HS-5 (cell line): ENCODE measurements around the gene EYA3.

Experiments
- DNase-seq: peaks from one replicate; pipeline ENCODE4 v3.0.0-alpha.2; 2012; ENCODE audit warnings: low read depth

Gene EYA3

GRCh38 chr1:28088168-28088961 lies at the start of gene EYA3:
Gene EYA3 (minus strand): TSS chr1:28088610. CDS start chr1:28058026, 30,584 bp downstream.
- DNase-seq: peak; percentile 96

GRCh38 chr1:28136922-28137613 lies 48.7 kb upstream of the EYA3 start:
- DNase-seq: peak; percentile 28

GRCh38 chr1:28136169-28136921 lies 47.9 kb upstream of the EYA3 start:
- DNase-seq: no peak

GRCh38 chr1:28135371-28136168 lies 47.2 kb upstream of the EYA3 start:
- no peak for DNase-seq

- DNase-seq: no peak
Measured at GRCh38 chr1:28134651-28135207, 46.3 kb upstream of the EYA3 start.

DNA sequence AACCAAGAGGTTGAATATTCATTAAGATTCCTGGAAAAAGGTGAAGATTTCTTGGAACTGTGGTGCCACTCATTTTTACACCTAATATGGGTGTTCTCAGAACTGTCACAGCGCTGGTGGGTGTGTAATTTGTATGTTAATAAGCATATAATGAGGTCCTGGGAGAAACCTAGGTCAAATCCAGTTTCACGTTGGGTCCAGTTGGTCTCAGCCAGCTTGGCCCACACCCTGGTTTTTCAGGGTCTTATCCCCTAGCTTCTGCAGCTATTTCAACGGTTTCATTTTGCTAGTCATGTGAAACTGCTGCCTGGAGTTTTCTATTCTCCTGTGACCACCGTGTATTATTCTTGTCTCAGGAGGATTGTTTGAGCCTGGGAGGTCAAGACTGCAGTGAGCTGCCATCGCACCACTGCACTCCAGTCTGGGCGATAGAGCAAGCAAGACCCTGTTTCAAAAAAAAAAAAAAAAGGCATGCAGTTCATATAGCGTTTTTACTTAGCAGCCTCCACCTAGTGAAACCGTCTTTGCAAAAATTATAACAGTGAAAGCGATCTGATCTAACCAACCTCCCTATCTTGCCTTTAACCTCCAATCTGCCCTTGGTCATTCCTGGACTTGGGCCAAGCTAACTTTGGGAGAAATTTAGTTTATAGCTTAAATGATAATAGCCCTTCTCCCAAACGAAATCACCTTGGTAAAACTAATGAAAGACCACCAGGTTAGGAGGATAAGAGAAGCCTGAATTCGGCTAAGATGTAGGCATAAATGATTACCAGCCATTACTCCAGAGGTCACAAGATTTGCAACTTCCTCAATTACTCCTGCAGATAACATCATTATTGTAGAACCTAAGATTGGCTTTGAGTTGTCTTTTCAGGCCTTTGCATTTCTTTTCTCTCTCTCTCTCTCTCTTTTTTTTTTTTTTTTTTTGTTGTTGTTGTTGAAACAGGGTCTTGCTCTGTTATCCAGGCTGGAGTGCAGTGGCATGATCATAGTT lies 44.1 kb upstream of the EYA3 start:
- DNase-seq: no peak

DNA sequence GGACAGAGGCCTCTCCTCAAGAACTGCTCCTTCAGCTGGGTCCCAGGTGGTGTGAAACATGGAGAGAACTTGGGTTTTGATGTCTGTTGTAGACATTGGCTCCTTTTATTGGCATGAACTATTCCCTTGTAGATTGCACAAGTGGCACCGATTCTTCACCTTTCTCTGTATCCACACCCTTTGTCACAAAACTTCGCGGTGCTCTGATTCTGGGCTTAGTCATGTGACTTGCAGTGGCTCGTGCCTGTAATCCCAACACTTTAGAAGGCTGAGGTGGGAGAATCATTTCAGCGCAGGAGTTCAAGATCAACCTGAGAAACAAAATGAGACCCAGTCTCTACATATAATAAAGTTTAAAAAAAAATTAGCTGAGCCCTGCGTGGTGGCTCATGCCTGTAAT lies 42.5 kb upstream of the EYA3 start:
- DNase-seq: no peak

DNA sequence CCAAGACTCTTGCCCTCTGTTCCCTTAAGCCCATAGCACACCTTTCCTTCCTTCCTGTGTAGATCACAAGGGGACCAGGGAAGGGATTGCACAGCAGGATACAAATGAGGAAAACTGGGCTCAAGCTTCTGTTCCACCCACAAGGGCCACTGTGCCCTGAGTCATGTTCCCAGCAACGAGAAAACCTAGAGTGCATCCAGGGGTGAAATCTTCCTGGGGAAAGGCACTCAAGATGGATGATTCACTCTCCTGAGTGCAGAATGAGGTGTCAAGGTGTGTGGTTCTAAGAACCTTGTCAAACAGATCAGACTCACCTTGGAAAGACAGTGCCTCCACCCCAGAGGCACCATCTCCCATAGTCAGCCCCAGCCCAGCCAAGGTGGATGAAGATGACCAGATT lies 40.7 kb upstream of the EYA3 start:
- DNase-seq: no peak

DNA sequence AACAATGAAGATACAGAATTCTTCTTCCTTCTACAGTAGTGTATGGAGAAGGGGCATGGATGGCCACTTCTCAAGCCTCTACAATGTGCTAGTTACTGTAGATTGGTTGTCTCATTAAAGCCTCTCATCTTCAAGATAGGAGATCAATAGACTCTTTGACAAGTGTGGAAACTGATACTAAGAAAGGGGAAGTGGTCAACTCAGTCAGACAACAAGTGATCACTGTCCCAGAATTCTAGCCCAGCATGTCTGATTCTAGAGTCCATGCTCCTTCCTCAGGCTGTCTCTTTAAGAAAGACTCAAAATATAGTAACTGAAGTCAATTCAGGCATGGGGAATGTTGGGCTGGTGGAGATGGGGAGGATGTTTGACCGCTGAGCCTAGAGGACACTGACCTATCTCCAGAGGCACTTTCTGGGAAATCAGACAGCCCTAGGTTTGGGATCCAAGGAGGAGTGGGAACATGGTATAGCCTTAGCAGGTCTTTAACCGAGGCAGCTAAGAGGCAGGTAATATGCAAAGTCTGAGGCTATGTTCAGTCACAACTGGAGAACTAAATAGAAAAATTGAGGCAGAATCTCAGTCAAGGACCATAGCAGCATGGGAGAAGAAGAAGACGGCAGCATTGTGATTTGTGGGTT lies 39.3 kb upstream of the EYA3 start:
- no peak for DNase-seq

- no peak for DNase-seq
Measured at GRCh38 chr1:28126783-28127490, 38.5 kb upstream of the EYA3 start.

DNA sequence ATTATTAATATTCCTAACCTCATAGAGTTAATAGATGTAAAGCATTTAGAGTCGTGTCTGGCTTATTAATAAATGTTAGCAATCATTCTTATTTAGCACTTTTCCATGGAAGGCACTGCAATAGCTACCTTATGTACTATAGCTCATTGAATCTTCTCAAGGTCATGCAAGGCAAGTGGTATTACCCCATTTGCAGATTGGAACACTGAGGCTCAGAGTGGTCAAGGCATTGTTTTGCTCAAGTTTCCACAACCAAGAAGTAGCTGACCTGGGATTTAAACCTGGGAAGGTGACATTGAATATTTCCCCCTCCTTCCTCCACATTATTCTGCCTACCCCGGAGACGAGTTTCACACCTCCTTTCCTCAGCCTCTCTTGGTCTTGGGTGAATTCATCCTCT lies 37.8 kb upstream of the EYA3 start:
- no peak for DNase-seq

GRCh38 chr1:28123461-28123961 lies 35.1 kb upstream of the EYA3 start:
- DNase-seq: no peak

DNA sequence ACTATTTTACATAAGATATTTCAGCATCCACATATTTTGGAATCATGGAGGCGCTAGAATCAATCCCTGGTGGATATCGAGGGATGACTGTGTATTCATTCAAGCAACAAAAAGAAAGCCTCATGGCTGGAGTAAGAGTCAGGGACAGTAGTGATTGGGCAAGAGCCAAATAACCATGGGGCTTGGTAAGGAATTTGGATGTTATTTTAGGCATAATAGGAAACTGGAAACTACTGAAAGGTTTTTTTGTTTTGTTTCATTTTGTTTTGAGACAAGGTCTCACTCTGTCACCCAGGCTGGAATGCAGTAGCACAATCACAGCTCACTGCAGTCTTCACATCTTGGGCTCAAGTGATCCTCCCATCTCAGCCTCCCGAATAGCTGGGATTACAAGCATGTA lies 33.8 kb upstream of the EYA3 start:
- no peak for DNase-seq

DNA sequence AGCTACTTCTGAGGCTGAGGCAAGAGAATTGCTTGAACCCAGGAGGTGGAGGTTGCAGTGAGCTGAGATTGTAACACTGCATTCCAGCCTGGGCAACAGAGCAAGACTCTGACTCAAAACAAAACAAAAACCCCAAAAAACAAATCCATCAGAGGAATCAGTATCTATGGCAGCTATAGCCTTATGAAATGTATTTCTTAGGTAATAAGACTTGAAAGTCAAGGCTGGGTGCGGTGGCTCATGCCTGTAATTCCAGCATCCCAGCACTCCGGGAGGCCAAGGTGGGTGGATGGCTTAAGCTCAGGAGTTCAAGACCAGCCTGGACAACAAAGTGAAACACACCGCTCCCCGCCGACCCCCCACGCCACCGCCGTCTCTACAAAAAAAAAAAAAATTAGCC lies 31.1 kb upstream of the EYA3 start:
- no peak for DNase-seq

DNA sequence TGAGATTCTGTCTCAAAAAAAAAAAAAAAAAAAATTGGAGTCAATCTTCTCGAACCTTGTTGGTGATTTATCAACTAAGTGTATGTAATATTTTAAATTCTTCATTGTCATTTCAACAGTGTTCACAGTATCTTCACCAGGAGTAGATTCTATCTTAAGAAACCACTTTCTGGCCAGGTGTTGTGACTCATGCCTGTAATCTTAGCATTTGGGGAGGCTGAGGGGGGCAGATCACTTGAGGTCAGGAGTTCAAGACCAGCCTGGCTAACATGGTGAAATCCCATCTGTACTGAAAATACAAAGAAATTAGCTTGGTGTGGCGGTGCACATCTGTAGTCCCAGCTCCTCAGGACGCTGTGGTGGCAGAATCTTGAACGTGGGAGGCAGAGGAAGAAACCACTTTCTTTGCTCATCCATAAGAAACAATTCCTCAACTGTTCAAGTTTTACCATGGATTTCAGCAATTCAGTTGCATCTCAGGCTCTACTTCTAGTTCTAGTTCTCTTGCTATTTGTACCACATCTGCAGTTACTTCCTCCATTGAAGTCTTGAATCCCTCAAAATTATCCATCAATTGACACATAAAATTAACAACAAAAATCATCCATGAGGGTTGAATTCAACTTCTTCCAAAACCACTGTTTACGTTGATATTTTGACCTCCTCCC lies 30.4 kb upstream of the EYA3 start:
- DNase-seq: no peak

DNA sequence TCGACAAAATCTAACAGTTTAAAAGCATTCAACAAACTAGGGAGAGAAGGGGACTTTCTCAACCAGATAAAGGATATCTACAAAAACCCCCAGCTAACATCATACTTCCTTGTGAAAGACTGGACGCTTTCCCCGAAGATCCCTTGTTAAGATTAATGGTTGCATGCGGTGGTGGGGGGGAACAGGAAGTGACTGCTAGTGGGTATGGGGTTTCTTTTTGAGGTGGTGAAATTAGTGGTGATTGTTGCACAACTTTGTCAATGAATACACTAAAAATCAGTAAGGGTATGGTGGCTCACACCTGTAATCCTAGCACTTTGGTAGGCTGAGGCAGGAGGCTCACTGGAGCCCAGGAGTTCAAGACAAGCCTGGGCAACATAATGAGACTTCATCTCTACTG lies 26.9 kb upstream of the EYA3 start:
- DNase-seq: no peak

DNA sequence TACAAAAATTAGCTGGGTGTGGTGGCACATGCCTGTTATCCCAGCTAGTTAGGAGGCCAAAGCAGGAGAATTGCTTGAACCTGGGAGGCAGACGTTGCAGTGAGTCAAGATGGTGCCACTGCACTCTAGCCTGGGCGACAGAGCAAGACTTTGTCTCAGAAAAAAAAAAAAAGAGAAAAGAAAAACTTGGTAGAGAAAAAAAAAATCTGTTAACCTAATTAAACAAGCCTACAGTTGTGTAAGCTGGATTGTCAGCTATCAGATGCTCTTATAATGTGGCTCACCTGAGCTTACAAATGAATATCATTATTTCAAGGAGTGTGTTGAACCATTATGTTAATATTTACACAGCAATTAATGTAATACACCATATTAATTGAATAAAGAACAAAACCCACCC lies 26.4 kb upstream of the EYA3 start:
- DNase-seq: no peak

- DNase-seq: no peak
Measured at GRCh38 chr1:28113242-28113572, 24.8 kb upstream of the EYA3 start.
